Activated B cell treated with CpG ODN at 0.5 μM for 24 hours (primary cell): ENCODE data around the gene CDNF. TPM values are rescaled to one million over a fixed set of nuclear protein-coding genes. Genes with fewer than 3 reads are reported as not detected.
"Not testable (repeated sequence)": the region's sequence is repeated elsewhere in the genome, so short reads cannot be mapped to it uniquely, and the experiment has no call there.

ENCODE experiments used
- ATAC-seq: fragments of 200-7000 bp; cut with Tn5 transposase; one replicate; pipeline ENCODE4 v1.10.0; 2021; ENCODE audit warnings: low read depth, mild to moderate bottlenecking, moderate library complexity
- CTCF ChIA-PET: fragments of 350-600 bp; sonication (Branson Sonifier 250); formaldehyde crosslinking; loops from one replicate; lab custom pipeline; 2021; ENCODE audit warnings: antibody characterized with exemption; lab: Charles Lee
- POLR2A ChIA-PET: fragments of 350-600 bp; sonication (Branson Sonifier 250); formaldehyde crosslinking; loops from one replicate; lab custom pipeline; 2021; ENCODE audit warnings: antibody characterized with exemption; lab: Charles Lee
- DNase-seq: peaks from one replicate; pipeline ENCODE4 v3.0.0; 2022
- H3K27ac Mint-ChIP-seq: one replicate; pipeline ENCODE4 v1.8.0; 2020; ENCODE audit warnings: mixed read lengths
- H3K27me3 Mint-ChIP-seq: one replicate; pipeline ENCODE4 v1.8.0; 2021; ENCODE audit warnings: mixed read lengths
- H3K36me3 Mint-ChIP-seq: one replicate; pipeline ENCODE4 v1.8.0; 2021; ENCODE audit warnings: low read depth, mixed read lengths
- H3K4me1 Mint-ChIP-seq: one replicate; pipeline ENCODE4 v1.8.0; 2021; ENCODE audit warnings: mixed read lengths
- H3K4me3 Mint-ChIP-seq: one replicate; pipeline ENCODE4 v1.8.0; 2020; ENCODE audit warnings: mild to moderate bottlenecking, mixed read lengths
- H3K9me3 Mint-ChIP-seq: one replicate; pipeline ENCODE4 v1.8.0; 2020; ENCODE audit warnings: mixed read lengths
- intact Hi-C: fragments of 100-400 bp; cut with micrococcal nuclease; formaldehyde crosslinking; loops from one replicate; pipeline ENCODE4 v1.15.1; 2024
- total RNA-seq: library from RNA; stranded (reverse); gene quantifications from 2 replicates; pipeline ENCODE4 v1.2.3, GENCODE V29; 2022
- TF ChIP-seq, protein P1 (sequence below): fragments of 200-600 bp; IDR thresholded peaks from one replicate; pipeline ENCODE4 v1.8.0; 2022; ENCODE audit warnings: antibody characterized with exemption, mild to moderate bottlenecking

The CDNF gene
- total RNA-seq, 1 donor from 2014 or later, result 0.98 TPM

DNA sequence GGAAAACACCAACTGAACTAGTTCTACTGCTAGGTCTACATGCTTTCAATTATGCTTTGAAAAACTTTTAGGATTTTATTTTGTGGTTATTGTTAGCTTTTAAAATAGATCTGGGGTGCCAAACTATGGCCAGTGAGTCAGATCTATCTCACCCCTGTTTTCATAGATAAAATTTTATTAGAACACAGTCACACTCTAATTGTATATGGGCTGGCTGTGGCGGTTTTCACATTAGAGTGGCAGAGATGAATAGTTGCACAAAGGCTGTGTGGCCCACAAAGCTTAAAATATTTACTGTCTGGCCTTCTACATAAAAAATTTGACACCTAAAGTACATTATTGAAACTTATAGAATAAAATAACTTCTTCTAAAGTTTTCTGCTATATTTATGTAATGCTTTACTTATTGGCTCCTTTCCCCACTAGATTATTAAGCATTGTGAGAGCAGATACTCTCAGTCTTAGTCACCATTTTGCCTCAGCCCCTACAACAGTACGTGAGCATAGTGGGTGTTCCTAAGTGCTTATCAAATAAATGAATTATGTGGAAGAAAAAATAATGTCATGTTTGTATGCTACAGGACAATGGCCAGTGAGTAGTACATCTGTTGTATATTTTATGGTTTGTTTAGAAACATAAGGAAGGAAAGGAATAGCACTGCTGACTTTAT, 35.4 kb upstream of the CDNF start:
- Mint-ChIP-seq H3K36me3 (peaks cover 27% of the 10 kb centered on the region), H3K27me3 (no peaks in the 10 kb centered on the region), H3K27ac (no peak overlapping the region), H3K9me3 (no peaks in the 10 kb centered on the region), H3K4me1 (peaks cover 15% of the 10 kb centered on the region), H3K4me3 (no peak overlapping the region)
- POLR2A ChIA-PET, result interaction anchor here (0.6 to 1.6 kb wide), 2 partner anchors 35 to 315 kb away, joined by 4 to 10 read pairs; partner anchors contain the start of genes CDNF, HSPA14 and MSANTD7
- intact Hi-C loops, result loop anchor here (10.0 kb wide), 1 partner anchor 1288 kb away; the partner anchor contains the start of gene PRPF18
- TF ChIP-seq, protein P1, sequence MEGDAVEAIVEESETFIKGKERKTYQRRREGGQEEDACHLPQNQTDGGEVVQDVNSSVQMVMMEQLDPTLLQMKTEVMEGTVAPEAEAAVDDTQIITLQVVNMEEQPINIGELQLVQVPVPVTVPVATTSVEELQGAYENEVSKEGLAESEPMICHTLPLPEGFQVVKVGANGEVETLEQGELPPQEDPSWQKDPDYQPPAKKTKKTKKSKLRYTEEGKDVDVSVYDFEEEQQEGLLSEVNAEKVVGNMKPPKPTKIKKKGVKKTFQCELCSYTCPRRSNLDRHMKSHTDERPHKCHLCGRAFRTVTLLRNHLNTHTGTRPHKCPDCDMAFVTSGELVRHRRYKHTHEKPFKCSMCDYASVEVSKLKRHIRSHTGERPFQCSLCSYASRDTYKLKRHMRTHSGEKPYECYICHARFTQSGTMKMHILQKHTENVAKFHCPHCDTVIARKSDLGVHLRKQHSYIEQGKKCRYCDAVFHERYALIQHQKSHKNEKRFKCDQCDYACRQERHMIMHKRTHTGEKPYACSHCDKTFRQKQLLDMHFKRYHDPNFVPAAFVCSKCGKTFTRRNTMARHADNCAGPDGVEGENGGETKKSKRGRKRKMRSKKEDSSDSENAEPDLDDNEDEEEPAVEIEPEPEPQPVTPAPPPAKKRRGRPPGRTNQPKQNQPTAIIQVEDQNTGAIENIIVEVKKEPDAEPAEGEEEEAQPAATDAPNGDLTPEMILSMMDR, result no peak
- DNase-seq (no peak), ATAC-seq (no peak)
- CTCF ChIA-PET, result no interaction called here

DNA sequence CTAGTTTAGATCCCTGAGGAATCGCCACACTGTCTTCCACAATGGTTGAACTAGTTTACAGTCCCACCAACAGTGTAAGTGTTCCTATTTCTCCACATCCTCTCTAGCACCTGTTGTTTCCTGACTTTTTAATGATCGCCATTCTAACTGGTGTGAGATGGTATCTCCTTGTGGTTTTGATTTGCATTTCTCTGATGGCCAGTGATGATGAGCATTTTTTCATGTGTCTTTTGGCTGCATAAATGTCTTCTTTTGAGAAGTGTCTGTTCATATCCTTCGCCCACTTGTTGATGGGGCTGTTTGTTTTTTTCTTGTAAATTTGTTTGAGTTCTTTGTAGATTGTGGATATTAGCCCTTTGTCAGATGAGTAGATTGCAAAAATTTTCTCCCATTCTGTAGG, 27.0 kb upstream of the CDNF start:
- POLR2A ChIA-PET, H3K9me3 Mint-ChIP-seq, intact Hi-C loops: not testable (repeated sequence)

DNA sequence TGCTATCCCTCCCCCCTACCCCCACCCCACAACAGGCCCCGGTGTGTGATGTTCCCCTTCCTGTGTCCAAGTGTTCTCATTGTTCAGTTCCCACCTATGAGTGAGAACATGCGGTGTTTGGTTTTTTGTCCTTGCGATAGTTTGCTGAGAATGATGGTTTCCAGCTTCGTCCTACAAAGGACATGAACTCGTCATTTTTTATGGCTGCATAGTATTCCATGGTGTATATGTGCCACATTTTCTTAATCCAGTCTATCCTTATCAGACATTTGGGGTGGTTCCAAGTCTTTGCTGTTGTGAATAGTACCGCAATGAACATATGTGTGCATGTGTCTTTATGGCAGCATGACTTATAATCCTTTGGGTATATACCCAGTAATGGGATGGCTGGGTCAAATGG, 26.6 kb upstream of the CDNF start:
- H3K27me3 Mint-ChIP-seq, ATAC-seq, DNase-seq, POLR2A ChIA-PET, CTCF ChIA-PET, H3K27ac Mint-ChIP-seq, H3K9me3 Mint-ChIP-seq, H3K4me3 Mint-ChIP-seq, H3K4me1 Mint-ChIP-seq, intact Hi-C loops: not testable (repeated sequence)
- peaks cover 48% of the 10 kb centered on the region for H3K36me3 Mint-ChIP-seq

More for the DNA sequence above, 27.0 kb upstream of the CDNF start:
- DNase-seq, ATAC-seq, H3K4me1 Mint-ChIP-seq, CTCF ChIA-PET, H3K27me3 Mint-ChIP-seq, H3K4me3 Mint-ChIP-seq, H3K27ac Mint-ChIP-seq: not testable (repeated sequence)
- H3K36me3 Mint-ChIP-seq, result peaks cover 52% of the 10 kb centered on the region

DNA sequence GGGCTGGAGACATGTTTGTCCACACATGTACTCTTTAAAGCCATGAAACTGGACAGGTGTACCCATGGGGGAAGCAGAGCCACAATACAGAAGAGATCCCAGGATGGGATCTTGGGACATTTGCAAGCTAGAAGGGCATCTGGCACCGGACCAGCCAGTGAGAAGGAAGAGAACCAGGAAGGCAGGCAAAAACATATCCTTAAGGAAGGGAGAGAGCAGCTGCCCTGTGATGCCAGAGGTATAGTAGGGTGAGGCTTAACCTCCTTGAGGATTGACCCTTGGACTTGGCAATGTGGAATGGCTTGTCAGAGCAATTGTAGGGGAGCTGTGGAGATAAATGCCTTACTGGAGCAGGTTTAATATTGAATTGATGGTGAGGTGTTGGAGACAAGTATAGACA, 23.0 kb upstream of the CDNF start:
- Mint-ChIP-seq H3K4me1 (no peaks in the 10 kb centered on the region), H3K9me3 (no peaks in the 10 kb centered on the region), H3K27ac (no peak overlapping the region), H3K4me3 (no peak overlapping the region), H3K27me3 (no peaks in the 10 kb centered on the region), H3K36me3 (peaks cover 49% of the 10 kb centered on the region)
- ATAC-seq, result no peak
- TF ChIP-seq, protein P1, result no peak
- no peak for DNase-seq
- intact Hi-C loops, result no loop called here
- CTCF ChIA-PET, result no interaction called here
- POLR2A ChIA-PET, result no interaction called here

DNA sequence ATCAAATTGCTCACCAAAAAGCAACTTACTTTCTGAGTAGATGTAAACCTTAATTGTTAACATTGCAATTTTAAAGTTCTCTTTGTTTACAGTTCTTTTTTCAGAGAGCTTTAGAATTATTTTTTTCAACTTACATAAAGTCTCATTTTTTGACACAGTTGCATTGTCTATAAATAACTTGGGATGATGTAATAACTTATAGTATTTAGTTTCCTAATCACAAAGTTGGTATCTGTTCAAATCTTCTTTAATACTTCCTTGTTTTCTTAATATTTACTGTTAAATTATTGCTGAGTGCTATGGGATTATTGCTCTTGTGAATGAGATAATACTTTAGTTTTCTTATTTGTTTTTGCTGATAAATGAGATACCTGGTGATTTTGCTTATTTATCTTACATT, 21.9 kb upstream of the CDNF start:
- DNase-seq, result no peak
- intact Hi-C loops, result no loop called here
- no peak for ATAC-seq
- no peaks in the 10 kb centered on the region for H3K27me3 Mint-ChIP-seq
- H3K4me1 Mint-ChIP-seq, result no peaks in the 10 kb centered on the region
- no peaks in the 10 kb centered on the region for H3K9me3 Mint-ChIP-seq
- ChIA-PET CTCF (no interaction called here), POLR2A (no interaction called here)
- H3K27ac Mint-ChIP-seq, result no peak overlapping the region
- H3K4me3 Mint-ChIP-seq, result no peak overlapping the region
- TF ChIP-seq, protein P1, result no peak
- peaks cover 49% of the 10 kb centered on the region for H3K36me3 Mint-ChIP-seq

DNA sequence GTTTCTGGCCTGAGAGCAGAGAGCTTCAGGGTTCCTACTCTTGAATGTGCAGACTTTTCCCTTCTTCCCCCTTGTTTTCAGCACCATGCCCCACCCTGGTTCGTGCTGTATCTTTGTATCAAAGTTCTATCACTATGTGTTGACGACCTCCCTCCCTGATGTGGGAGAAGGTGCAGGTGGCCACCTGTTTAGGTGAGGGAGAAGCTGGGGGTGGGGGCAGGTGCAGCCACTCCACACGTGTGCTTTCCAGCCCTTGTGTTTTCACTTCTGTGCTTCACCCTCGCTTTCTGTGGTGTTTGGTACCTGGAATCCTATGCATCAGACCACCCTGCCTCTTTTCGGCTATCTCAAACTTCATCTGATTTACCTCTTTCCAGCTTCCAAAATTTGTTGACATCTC, 21.2 kb upstream of the CDNF start:
- Mint-ChIP-seq H3K9me3 (no peaks in the 10 kb centered on the region), H3K27me3 (no peaks in the 10 kb centered on the region), H3K36me3 (peaks cover 51% of the 10 kb centered on the region), H3K27ac (no peak overlapping the region), H3K4me1 (no peaks in the 10 kb centered on the region), H3K4me3 (no peak overlapping the region)
- DNase-seq (no peak), ATAC-seq (no peak)
- TF ChIP-seq, protein P1, result no peak
- intact Hi-C loops, result no loop called here
- CTCF ChIA-PET, result no interaction called here
- POLR2A ChIA-PET, result no interaction called here
